ENCODE data around the gene TPM1. TPM values are rescaled to one million over a fixed set of nuclear protein-coding genes. Genes with fewer than 3 reads are reported as not detected.

TPM1 gene
- total RNA-seq, 1 experiment from 2014 or later = 10.1 TPM

DNA sequence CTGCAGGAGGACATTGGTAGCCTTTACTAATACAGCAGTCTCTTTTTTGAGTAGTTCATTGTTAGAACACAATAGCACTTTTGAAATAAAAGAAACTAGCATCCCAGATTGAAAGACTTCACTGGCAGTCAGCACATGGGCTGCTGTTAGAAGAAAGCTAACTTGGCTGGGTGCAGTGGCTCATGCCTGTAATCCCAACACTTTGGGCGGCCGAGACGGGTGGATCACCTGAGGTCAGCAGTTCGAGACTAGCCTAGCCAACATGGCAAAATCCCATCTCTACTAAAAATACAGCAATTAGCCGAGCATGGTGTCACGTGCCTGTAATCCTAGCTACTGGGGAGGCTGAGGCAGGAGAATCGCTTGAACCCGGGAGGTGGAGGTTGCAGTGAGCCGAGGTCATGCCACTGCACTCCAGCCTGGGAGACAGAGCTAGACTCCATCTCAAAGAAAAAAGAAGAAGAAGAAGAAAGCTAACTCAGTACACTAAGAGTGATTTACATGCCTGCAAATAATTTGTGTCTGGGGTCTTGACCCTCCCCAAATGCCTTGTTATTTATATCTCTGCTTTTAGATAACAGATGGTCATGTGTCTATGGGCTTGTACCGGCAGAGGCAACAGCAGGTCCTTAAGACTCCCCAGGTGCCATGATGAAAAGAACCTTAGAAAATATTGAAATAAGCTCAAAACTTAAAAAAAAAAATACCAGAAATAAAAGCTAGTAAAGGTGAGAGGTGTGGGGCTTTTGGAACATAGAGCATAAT, 9.7 kb downstream of the TPM1 start:
- Histone ChIP-seq H4K20me1 (ENCODE audit: insufficient read depth, low read depth, low read length) (no peaks in the 10 kb centered on the region), H3K4me2 (ENCODE audit: low read depth, low read length, poor library complexity, severe bottlenecking) (no peak overlapping the region), H3K9me3 (ENCODE audit: low read length) (no peaks in the 10 kb centered on the region), H2AFZ (ENCODE audit: low read length) (no peak overlapping the region), H3K27me3 (ENCODE audit: low read length) (no peaks in the 10 kb centered on the region), H3K36me3 (ENCODE audit: insufficient read depth, low read length) (no peaks in the 10 kb centered on the region), H3K79me2 (ENCODE audit: low read length) (no peaks in the 10 kb centered on the region), H3K4me1 (ENCODE audit: low read length) (peaks cover 26% of the 10 kb centered on the region), H3K9ac (ENCODE audit: low read length) (no peak overlapping the region), H3K4me3 (ENCODE audit: low read length) (no peak overlapping the region), H3K27ac (ENCODE audit: low read length) (no peak overlapping the region), H3K9me2 (replicated peaks; ENCODE audit: insufficient read depth, low read length) (no peaks in the 10 kb centered on the region)
- no peak for DNase-seq

DNA sequence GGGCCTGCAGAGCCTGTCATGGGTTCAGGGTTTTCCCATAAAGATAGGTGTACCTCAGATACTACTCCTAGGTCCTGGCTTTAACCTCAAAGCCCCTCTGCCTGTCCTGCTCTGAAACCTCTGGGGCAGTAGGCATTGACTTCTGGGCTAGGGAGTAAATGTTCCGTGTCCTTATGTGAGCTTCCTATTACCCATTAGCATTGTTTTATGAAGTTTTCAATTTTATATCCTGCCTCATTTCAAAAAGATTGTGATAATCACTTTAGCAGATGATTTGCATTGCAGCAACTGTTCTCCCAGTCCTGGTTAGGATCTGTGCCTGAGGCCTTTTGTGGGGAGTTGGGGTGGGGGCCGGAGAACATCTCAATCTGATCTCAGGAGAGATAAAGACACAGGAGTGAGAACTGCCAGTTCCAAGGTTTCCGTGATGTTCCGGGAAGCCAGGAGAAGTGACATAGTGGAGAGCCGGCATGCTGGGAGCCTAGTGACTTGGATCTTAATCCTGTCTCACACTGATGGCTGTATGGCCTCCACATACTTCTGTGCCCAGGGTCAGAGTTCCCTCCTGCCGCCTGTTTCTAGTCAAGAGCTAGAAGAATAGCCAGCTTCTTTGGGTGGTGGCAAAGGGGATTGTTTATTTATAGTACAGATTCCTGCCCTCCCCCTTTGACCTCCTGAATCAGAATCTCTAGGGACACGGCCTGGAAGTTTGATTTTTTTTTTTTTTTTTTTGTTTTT, 10.6 kb downstream of the TPM1 start:
- Histone ChIP-seq H3K9me3 (ENCODE audit: low read length) (no peaks in the 10 kb centered on the region), H3K4me2 (ENCODE audit: low read depth, low read length, poor library complexity, severe bottlenecking) (no peak overlapping the region), H3K27ac (ENCODE audit: low read length) (no peak overlapping the region), H3K4me1 (ENCODE audit: low read length) (peaks cover 21% of the 10 kb centered on the region), H3K9ac (ENCODE audit: low read length) (no peak overlapping the region), H3K4me3 (ENCODE audit: low read length) (no peak overlapping the region), H3K79me2 (ENCODE audit: low read length) (no peaks in the 10 kb centered on the region), H4K20me1 (ENCODE audit: insufficient read depth, low read depth, low read length) (no peaks in the 10 kb centered on the region), H3K27me3 (ENCODE audit: low read length) (no peaks in the 10 kb centered on the region), H3K36me3 (ENCODE audit: insufficient read depth, low read length) (no peaks in the 10 kb centered on the region), H3K9me2 (replicated peaks; ENCODE audit: insufficient read depth, low read length) (no peaks in the 10 kb centered on the region), H2AFZ (ENCODE audit: low read length) (no peak overlapping the region)
- no peak for DNase-seq

DNA sequence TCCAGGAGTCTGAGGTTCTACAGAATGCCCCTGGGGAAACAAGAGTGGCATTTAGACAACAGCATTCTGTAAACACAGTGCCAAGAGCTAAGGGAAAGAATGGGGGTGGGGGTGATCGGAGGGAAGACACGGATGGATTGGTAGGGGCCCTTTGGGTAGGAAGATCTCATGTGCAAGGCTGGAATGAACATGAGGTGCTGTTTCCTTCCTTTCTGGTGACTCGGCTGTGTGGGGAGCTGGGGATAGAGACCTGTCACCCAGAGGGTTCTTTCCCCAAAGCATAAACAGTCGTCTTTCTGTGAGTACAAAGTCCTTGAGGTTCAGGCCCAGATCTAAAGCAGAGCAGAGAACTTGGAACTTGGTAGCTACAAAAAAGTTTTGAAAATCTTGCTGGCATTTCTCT, 11.7 kb downstream of the TPM1 start:
- H3K27ac ChIP-seq (ENCODE audit: low read length) = no peak overlapping the region
- no peaks in the 10 kb centered on the region for H3K9me3 ChIP-seq (ENCODE audit: low read length)
- H3K4me2 ChIP-seq (ENCODE audit: low read depth, low read length, poor library complexity, severe bottlenecking) = no peak overlapping the region
- H4K20me1 ChIP-seq (ENCODE audit: insufficient read depth, low read depth, low read length) = no peaks in the 10 kb centered on the region
- DNase-seq = no peak
- no peak overlapping the region for H3K9ac ChIP-seq (ENCODE audit: low read length)
- H3K27me3 ChIP-seq (ENCODE audit: low read length) = no peaks in the 10 kb centered on the region
- H3K4me3 ChIP-seq (ENCODE audit: low read length) = no peak overlapping the region
- no peak overlapping the region for H2AFZ ChIP-seq (ENCODE audit: low read length)
- H3K79me2 ChIP-seq (ENCODE audit: low read length) = no peaks in the 10 kb centered on the region
- H3K4me1 ChIP-seq (ENCODE audit: low read length) = peaks cover 13% of the 10 kb centered on the region
- no peaks in the 10 kb centered on the region for H3K36me3 ChIP-seq (ENCODE audit: insufficient read depth, low read length)
- H3K9me2 ChIP-seq (replicated peaks; ENCODE audit: insufficient read depth, low read length) = no peaks in the 10 kb centered on the region

DNA sequence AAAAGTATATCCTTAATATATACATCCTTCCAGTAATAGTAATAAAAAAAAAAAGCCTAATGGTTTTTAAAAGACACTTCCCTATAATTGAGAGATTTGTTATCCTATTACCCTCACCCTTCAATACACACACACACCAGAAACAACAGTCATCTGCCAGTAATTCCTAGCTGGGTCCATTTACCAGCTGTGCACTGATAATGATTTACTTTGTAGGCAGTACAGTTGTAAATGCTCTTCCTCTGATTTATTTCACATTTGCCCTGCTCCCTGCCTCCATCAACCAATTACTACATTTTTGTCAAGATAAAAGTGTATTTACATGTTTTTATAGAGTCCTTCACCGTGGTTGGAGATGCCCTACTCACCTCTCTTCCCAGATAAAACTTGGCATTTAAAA, 12.4 kb downstream of the TPM1 start:
- Histone ChIP-seq H3K79me2 (ENCODE audit: low read length) (no peaks in the 10 kb centered on the region), H3K36me3 (ENCODE audit: insufficient read depth, low read length) (no peaks in the 10 kb centered on the region), H3K27ac (ENCODE audit: low read length) (no peak overlapping the region), H3K27me3 (ENCODE audit: low read length) (no peaks in the 10 kb centered on the region), H3K4me1 (ENCODE audit: low read length) (peaks cover 13% of the 10 kb centered on the region), H3K9me2 (replicated peaks; ENCODE audit: insufficient read depth, low read length) (no peaks in the 10 kb centered on the region), H4K20me1 (ENCODE audit: insufficient read depth, low read depth, low read length) (no peaks in the 10 kb centered on the region), H2AFZ (ENCODE audit: low read length) (no peak overlapping the region), H3K4me3 (ENCODE audit: low read length) (no peak overlapping the region), H3K4me2 (ENCODE audit: low read depth, low read length, poor library complexity, severe bottlenecking) (no peak overlapping the region), H3K9ac (ENCODE audit: low read length) (no peak overlapping the region), H3K9me3 (ENCODE audit: low read length) (no peaks in the 10 kb centered on the region)
- no peak for DNase-seq

DNA sequence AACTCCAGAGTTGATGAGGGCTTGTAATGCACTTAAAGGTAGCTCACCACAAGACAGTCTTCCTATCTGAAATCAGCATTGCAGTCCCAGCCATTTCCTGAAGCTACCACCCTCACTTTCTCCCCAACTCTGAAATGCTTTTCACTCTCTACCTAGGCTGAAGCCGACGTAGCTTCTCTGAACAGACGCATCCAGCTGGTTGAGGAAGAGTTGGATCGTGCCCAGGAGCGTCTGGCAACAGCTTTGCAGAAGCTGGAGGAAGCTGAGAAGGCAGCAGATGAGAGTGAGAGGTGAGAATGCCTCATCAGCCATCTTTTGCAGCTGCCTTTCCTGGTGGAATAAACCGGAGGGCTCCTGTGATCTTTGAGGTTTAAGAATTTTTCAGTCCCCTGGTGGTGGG, 14.3 kb downstream of the TPM1 start:
- no peaks in the 10 kb centered on the region for H4K20me1 ChIP-seq (ENCODE audit: insufficient read depth, low read depth, low read length)
- no peaks in the 10 kb centered on the region for H3K9me3 ChIP-seq (ENCODE audit: low read length)
- H3K4me2 ChIP-seq (ENCODE audit: low read depth, low read length, poor library complexity, severe bottlenecking) = no peak overlapping the region
- no peaks in the 10 kb centered on the region for H3K9me2 ChIP-seq (replicated peaks; ENCODE audit: insufficient read depth, low read length)
- peaks cover 13% of the 10 kb centered on the region for H3K4me1 ChIP-seq (ENCODE audit: low read length)
- no peaks in the 10 kb centered on the region for H3K27me3 ChIP-seq (ENCODE audit: low read length)
- H3K79me2 ChIP-seq (ENCODE audit: low read length) = no peaks in the 10 kb centered on the region
- no peaks in the 10 kb centered on the region for H3K36me3 ChIP-seq (ENCODE audit: insufficient read depth, low read length)
- DNase-seq = no peak
- H2AFZ ChIP-seq (ENCODE audit: low read length) = no peak overlapping the region
- no peak overlapping the region for H3K27ac ChIP-seq (ENCODE audit: low read length)
- no peak overlapping the region for H3K4me3 ChIP-seq (ENCODE audit: low read length)
- H3K9ac ChIP-seq (ENCODE audit: low read length) = no peak overlapping the region

DNA sequence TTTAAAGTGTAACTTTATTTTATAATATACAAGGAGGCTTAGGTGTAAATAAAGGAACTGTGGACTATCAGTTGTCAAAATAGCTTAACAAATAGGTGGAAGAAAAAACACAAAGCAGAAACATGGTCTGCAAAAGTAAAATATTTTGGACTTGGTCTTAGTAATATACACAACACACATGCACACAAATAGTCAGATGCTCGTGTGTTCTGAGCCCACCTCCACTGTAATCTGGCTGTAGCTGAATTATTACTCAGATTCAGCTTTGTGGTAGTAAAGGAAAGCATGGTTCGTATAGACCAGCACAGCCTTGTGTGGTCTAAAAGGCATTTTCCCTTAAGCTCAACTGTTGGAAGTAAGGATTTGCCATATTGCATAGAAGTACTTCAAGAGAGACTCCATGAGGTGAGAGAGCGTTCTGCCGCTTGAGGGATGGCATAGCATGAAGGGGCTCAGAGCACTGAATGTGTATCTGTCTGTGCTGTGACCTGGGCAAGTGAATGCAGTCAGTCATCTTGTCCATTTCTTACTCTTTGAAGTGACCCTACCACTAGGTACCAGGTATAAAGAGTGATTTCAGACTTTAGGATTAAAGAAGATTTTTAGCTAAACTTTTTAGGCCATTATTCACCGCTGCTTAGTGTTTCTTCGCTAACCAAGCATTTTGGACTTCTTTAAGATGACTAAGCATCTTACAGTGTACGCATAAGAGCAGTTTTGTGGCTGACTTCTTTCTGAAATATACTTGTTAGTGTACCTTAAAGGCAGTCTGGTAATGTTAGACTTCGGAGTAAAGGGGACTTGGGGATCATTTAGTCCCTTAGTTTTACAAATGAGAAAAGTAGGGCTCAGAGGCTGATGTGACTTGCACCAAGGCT, 15.2 kb downstream of the TPM1 start:
- no peak overlapping the region for H3K4me3 ChIP-seq (ENCODE audit: low read length)
- no peaks in the 10 kb centered on the region for H3K36me3 ChIP-seq (ENCODE audit: insufficient read depth, low read length)
- peaks cover 13% of the 10 kb centered on the region for H3K4me1 ChIP-seq (ENCODE audit: low read length)
- no peaks in the 10 kb centered on the region for H3K9me2 ChIP-seq (replicated peaks; ENCODE audit: insufficient read depth, low read length)
- no peak overlapping the region for H3K4me2 ChIP-seq (ENCODE audit: low read depth, low read length, poor library complexity, severe bottlenecking)
- H3K9ac ChIP-seq (ENCODE audit: low read length) = no peak overlapping the region
- no peaks in the 10 kb centered on the region for H3K9me3 ChIP-seq (ENCODE audit: low read length)
- no peaks in the 10 kb centered on the region for H3K27me3 ChIP-seq (ENCODE audit: low read length)
- no peak overlapping the region for H2AFZ ChIP-seq (ENCODE audit: low read length)
- no peak for DNase-seq
- H4K20me1 ChIP-seq (ENCODE audit: insufficient read depth, low read depth, low read length) = no peaks in the 10 kb centered on the region
- no peaks in the 10 kb centered on the region for H3K79me2 ChIP-seq (ENCODE audit: low read length)
- no peak overlapping the region for H3K27ac ChIP-seq (ENCODE audit: low read length)

DNA sequence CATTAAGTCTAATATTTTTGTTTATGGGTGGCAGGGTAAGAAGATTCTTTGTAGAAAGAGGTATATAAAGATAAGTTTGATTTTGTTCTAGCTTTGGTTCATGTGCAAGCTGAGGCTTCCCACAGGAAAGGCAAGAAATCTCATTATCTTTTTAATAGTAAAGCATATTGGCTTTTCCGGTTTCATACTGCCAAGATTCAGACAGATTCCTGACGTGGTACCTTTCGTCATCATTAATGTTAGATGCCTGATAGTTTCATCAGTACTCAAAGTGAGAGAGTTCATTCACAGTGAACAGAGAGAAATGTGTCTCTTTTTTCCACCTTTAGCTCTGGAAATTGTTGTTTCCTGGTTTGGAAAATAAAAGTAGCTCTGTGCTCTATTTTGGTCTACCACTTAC, 16.5 kb downstream of the TPM1 start:
- H3K4me1 ChIP-seq (ENCODE audit: low read length) = peaks cover 13% of the 10 kb centered on the region
- no peaks in the 10 kb centered on the region for H3K36me3 ChIP-seq (ENCODE audit: insufficient read depth, low read length)

More for the DNA sequence above, 16.5 kb downstream of the TPM1 start:
- Histone ChIP-seq H3K27me3 (ENCODE audit: low read length) (no peaks in the 10 kb centered on the region), H3K4me2 (ENCODE audit: low read depth, low read length, poor library complexity, severe bottlenecking) (no peak overlapping the region), H2AFZ (ENCODE audit: low read length) (no peak overlapping the region), H3K9me3 (ENCODE audit: low read length) (no peaks in the 10 kb centered on the region), H4K20me1 (ENCODE audit: insufficient read depth, low read depth, low read length) (no peaks in the 10 kb centered on the region), H3K4me3 (ENCODE audit: low read length) (no peak overlapping the region), H3K27ac (ENCODE audit: low read length) (no peak overlapping the region), H3K9me2 (replicated peaks; ENCODE audit: insufficient read depth, low read length) (no peaks in the 10 kb centered on the region), H3K9ac (ENCODE audit: low read length) (no peak overlapping the region), H3K79me2 (ENCODE audit: low read length) (no peaks in the 10 kb centered on the region)
- no peak for DNase-seq

Data from Karpas-422 (cell line).